AG10803 (cell line): ENCODE results near the gene RRP1B.
"Not testable (repeated sequence)": the region's sequence is repeated elsewhere in the genome, so short reads cannot be mapped to it uniquely, and the experiment has no call there.

Experiments used
- DNase-seq: peaks from one replicate; pipeline ENCODE4 v3.0.0; 2010; ENCODE audit warnings: low read depth
- H3K4me3 ChIP-seq: 2 replicates; pipeline ENCODE4 v1.5.1; 2011; ENCODE audit warnings: mild to moderate bottlenecking, low read length, control low read depth
- CTCF ChIP-seq: conservative IDR thresholded peaks from 2 replicates; pipeline ENCODE4 v1.5.1; 2011; ENCODE audit warnings: mild to moderate bottlenecking, low read length, control low read depth, inconsistent platforms

The RRP1B gene

DNA sequence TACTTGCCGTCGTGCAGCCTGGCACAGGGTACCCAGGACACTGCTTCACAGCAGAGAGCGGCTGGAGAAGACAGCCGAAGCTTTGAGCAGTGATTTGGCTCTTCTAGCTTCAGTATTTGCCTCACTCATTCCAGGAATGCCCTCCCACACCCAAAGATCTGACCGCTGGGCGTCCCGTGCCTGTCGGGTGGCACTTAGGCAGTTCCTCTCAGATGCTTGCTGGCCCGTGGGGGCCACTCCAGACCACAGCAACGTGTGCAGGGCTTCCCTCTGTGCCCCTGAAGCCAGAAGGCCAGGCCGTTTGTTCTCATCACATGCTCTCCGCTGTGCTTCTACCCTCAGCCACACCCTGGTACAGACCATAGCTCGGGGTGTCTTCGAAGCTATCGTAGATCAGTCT lies 17.0 kb downstream of the RRP1B start:
- no peak for DNase-seq
- no peak overlapping the region for H3K4me3 ChIP-seq
- no peak for TF ChIP-seq CTCF

GRCh38 chr21:43679951-43680350 lies 20.6 kb downstream of the RRP1B start:
- DNase-seq, result no peak
- TF ChIP-seq CTCF, result no peak
- H3K4me3 ChIP-seq, result no peak overlapping the region

DNA sequence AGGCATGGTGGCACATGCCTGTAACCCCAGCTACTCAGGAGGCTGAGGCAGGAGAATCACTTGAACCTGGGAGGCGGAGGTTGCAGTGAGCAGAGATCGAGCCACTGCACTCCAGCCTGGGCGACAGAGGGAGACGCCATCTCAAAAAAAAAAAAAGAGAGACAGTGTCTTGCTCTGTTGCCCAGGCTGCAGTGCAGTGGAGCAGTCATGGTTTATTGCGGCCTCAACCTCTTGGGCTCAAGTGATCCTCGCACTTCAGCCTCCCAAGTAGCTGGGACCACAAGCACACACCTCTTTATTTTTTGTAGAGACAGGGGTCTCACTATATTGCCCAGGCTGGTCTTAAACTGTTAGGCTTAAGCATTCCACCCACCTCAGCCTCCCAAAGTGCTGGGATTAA lies 21.1 kb downstream of the RRP1B start:
- H3K4me3 ChIP-seq, DNase-seq: not testable (repeated sequence)

- H3K4me3 ChIP-seq, result no peak overlapping the region
- DNase-seq, result no peak
- no peak for TF ChIP-seq CTCF
Observed at GRCh38 chr21:43681650-43682049, 22.3 kb downstream of the RRP1B start.

DNA sequence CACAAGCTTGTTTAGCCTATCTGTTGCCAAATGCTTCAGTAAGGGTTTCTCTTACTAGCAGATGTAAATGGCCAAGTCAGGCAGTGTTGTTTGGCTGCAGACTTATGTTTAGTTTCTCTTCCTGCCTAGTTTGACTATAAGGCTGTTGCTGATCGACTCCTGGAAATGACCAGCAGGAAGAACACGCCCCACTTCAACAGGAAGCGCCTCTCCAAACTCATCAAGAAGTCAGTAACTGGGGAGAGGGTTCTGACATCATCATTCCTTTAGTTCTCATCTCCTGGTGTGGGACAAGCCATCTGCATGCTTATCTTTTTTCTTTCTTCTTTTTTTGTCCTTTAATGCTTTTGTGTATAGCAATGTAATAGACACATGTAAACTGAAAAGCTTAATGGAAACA lies 25.1 kb downstream of the RRP1B start:
- DNase-seq, result no peak
- no peak for TF ChIP-seq CTCF

DNA sequence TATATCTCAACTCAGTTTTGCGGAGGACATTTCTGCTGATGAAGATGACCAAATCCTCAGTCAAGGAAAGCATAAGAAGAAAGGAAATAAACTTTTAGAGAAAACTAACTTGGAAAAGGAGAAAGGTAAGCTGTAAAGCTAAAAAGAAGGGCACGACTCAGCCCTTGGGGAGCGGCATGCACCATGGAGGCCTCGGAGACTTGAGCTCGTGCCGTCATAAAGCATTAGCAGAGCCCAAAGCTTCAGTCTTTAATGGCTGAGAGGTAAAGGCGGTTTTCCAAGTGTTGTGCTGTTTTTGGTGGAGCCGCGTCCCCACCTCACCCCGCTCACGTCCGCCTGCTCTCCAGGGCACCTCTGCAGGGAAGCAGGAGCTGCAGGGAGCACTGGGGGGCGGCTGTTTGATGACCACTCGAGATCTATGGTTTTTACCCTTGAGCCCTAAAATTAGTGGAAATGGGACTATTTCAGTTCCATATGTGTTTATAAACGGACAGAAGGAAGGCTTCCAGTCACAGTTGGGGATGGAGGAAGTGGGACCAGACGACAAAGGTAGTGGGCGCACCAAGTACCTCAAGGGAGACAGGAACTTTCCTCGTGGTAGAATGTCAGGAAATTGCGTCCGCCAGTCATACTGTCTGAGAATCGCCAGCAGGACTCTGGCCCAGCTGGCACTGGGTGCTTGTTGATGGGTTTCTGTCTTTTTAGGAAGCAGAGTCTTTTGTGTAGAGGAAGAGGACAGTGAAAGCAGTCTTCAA lies 27.6 kb downstream of the RRP1B start:
- TF ChIP-seq CTCF, result no peak
- H3K4me3 ChIP-seq, result no peak overlapping the region
- DNase-seq, result no peak

More for the DNA sequence above, 25.1 kb downstream of the RRP1B start:
- no peak overlapping the region for H3K4me3 ChIP-seq

DNA sequence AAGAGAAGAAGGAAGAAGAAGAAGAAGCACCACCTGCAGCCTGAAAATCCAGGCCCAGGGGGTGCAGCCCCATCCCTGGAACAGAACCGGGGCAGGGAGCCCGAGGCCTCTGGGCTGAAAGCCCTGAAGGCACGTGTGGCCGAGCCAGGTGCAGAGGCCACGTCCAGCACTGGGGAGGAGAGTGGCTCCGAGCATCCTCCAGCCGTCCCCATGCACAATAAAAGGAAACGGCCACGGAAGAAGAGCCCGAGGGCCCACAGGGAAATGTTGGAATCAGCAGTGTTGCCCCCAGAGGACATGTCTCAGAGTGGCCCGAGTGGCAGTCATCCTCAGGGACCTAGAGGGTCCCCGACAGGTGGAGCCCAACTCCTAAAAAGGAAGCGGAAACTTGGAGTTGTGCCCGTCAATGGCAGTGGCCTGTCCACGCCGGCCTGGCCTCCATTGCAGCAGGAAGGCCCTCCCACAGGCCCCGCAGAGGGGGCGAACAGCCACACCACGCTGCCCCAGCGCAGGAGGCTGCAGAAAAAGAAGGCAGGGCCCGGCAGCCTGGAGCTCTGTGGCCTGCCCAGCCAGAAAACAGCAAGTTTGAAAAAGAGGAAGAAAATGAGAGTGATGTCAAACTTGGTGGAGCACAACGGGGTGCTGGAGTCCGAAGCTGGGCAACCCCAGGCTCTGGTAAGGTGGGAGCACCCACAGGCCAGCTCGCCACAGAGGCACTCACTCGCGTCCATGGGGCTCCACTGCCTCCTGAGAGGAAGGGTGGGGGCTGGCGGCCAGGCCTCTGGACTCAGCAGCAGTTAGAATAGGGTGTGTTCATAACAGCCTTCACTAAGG lies 28.4 kb downstream of the RRP1B start:
- no peak for DNase-seq
- no peak for TF ChIP-seq CTCF
- no peak overlapping the region for H3K4me3 ChIP-seq
